GM19467 (cell line): ENCODE data around the gene CYB5R2.

ENCODE experiments used
- ATAC-seq: cut with Tn5 transposase; IDR thresholded peaks from one replicate; pipeline ENCODE4 v1.9.1; 2021; ENCODE audit warnings: mild to moderate bottlenecking, moderate library complexity; ENCODE audit not compliant: unreplicated experiment

Gene CYB5R2

GRCh38 chr11:7638710-7639642, 34.3 kb downstream of the CYB5R2 start:
- ATAC-seq = peak; percentile 83

GRCh38 chr11:7637447-7638157, 35.7 kb downstream of the CYB5R2 start:
- no peak for ATAC-seq

DNA sequence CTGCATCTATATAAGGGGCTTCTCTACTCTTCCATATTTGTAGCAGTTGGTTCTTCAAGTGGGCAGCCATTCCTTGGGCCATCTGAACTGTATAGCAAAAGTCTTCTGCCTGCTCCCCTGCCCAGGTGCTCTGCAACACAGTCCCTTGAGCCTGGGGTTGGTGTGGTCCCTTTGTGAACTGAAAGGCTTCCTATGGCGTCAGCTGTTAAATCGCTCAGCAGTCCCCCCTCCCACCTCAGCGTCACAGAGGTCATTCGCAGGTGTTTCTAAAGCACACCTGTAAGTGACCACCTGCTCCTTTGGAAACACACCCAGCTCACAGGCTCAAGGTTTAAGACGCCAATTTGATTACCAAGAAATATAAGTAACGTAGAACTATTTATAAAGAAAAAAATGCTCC, 37.0 kb downstream of the CYB5R2 start:
- no peak for ATAC-seq

- ATAC-seq = no peak
Observed at GRCh38 chr11:7635708-7636107, 37.6 kb downstream of the CYB5R2 start.

DNA sequence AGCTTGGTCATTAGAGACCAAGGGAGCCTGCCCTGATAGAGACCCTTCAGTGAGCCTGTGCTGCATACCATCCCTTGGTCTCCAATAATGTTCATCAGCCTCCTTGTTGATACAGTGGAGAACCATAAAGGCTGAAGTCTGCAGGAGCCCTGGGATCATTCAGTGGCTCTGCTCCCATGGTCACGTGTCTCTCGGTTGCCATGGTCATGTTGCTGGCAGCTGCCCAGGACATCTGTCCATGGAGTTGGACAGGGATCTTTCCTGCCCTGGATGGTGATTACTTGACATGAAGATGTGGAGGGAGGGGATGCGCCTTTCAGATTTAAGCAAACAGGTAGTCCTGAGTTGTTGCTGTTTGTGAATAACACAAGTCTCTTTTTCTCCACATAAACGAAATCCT, 38.2 kb downstream of the CYB5R2 start:
- ATAC-seq = no peak

DNA sequence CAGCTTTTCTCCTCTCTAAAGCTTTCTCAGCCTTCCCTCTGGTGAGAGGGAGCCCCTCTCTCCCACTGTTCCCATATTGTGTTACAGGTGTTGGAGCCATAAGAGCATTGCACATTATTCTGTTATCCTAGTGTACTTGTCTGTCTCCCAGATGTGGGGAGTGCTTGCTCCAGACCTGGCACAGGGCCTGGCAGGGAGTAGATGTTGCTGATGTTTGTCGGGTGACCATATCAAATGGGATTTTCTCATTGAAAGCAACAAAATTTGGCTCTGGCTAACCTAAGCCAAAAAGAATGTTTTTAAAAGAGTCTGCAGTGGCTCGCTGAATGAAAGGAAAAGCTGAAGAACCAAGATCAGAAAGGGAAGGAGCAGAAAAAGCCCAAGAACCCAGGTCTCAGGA, 41.1 kb downstream of the CYB5R2 start:
- no peak for ATAC-seq

GRCh38 chr11:7630002-7630401, 43.3 kb downstream of the CYB5R2 start:
- ATAC-seq = no peak

DNA sequence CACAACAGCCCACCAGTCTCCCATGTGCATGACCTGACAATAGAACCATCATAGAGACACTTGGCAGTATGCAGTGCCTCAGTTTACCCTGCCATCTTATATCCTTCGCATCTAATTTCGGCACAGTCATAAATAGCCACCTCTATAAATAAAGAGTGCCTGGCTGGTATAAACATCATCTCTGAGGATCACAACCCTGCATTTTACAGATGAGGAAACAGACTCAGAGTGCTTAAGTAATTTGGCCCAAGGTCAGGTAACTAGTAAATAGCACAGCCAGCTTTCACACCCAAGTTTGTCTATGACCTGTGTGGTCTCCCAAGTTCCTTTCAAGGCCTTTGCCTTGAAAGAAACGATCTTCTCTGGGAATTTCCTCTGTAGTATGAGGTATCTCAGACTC, 44.6 kb downstream of the CYB5R2 start:
- no peak for ATAC-seq

GRCh38 chr11:7622721-7623120, 50.6 kb downstream of the CYB5R2 start:
- ATAC-seq = no peak

GRCh38 chr11:7621554-7621953, 51.7 kb downstream of the CYB5R2 start:
- ATAC-seq = no peak

GRCh38 chr11:7621090-7621489, 52.2 kb downstream of the CYB5R2 start:
- no peak for ATAC-seq

GRCh38 chr11:7619322-7619721, 54.0 kb downstream of the CYB5R2 start:
- ATAC-seq = no peak

DNA sequence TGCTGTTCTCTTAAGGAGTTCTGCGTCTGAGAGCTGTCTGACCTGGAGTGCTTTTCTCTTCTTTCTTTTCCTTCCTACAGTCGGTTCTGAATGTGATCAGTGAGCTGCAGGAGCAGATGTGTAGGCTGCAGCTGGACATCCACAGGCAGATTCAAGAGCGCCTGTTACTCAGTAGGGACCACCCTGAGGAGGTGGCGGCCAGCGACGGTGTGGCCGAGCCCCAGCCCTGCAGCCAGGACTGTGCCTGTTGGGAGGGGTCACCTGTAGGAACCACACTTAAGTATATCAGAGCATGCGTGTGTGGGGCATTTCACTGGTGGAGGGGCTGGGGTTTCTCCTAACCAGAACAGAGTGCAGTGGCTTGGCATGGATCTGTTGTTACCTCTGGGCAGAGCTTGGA, 56.3 kb downstream of the CYB5R2 start:
- no peak for ATAC-seq
